Mesendoderm (in vitro differentiated cells): ENCODE data around the gene NPTX2.

Source experiments
- DNase-seq: peaks from one replicate; pipeline ENCODE4 v3.0.0; 2013
- H2AK5ac ChIP-seq: 2 replicates; pipeline ENCODE4 v1.6.1; 2013; ENCODE audit warnings: low read length, inconsistent platforms
- H2BK120ac ChIP-seq: 2 replicates; pipeline ENCODE4 v1.6.1; 2013; ENCODE audit warnings: low read depth, mild to moderate bottlenecking, low read length, moderate library complexity, mixed read lengths
- H2BK15ac ChIP-seq: replicated peaks from 2 replicates; pipeline ENCODE4 v1.6.1; 2013; ENCODE audit warnings: low read depth, mild to moderate bottlenecking, moderate library complexity
- H2BK5ac ChIP-seq: 2 replicates; pipeline ENCODE4 v1.6.1; 2013; ENCODE audit warnings: low read length, inconsistent platforms
- H3K18ac ChIP-seq: 2 replicates; pipeline ENCODE4 v1.6.1; 2013; ENCODE audit warnings: mild to moderate bottlenecking, low read length, mixed read lengths
- H3K23ac ChIP-seq: one replicate; pipeline ENCODE4 v1.6.1; 2013; ENCODE audit warnings: low read length
- H3K27ac ChIP-seq: 2 replicates; pipeline ENCODE4 v1.5.1; 2013; ENCODE audit warnings: low read depth, mild to moderate bottlenecking, inconsistent platforms, low read length, moderate library complexity
- H3K27me3 ChIP-seq: 2 replicates; pipeline ENCODE4 v1.6.1; 2013; ENCODE audit warnings: low read length, control low read depth, mild to moderate bottlenecking, inconsistent platforms; ENCODE audit not compliant: insufficient read depth, poor library complexity
- H3K36me3 ChIP-seq: 2 replicates; pipeline ENCODE4 v1.6.1; 2013; ENCODE audit warnings: low read length, inconsistent platforms; ENCODE audit not compliant: control insufficient read depth, insufficient read depth
- H3K4ac ChIP-seq: one replicate; pipeline ENCODE4 v1.6.1; 2013; ENCODE audit warnings: low read depth, mild to moderate bottlenecking, low read length, moderate library complexity
- H3K4me1 ChIP-seq: 2 replicates; pipeline ENCODE4 v1.6.1; 2013; ENCODE audit warnings: low read depth, low read length, inconsistent platforms; ENCODE audit not compliant: control insufficient read depth
- H3K4me2 ChIP-seq: 2 replicates; pipeline ENCODE4 v1.6.1; 2013; ENCODE audit warnings: low read length
- H3K4me3 ChIP-seq: 2 replicates; pipeline ENCODE4 v1.5.1; 2013; ENCODE audit warnings: mild to moderate bottlenecking, low read length
- H3K56ac ChIP-seq: one replicate; pipeline ENCODE4 v1.6.1; 2013; ENCODE audit warnings: low read length
- H3K79me1 ChIP-seq: 2 replicates; pipeline ENCODE4 v1.6.1; 2013; ENCODE audit warnings: low read length, inconsistent platforms
- H3K79me2 ChIP-seq: 2 replicates; pipeline ENCODE4 v1.6.1; 2013; ENCODE audit warnings: mild to moderate bottlenecking, low read length; ENCODE audit not compliant: control insufficient read depth, insufficient read depth
- H3K9ac ChIP-seq: 2 replicates; pipeline ENCODE4 v1.6.1; 2013; ENCODE audit warnings: low read length, inconsistent platforms
- H4K5ac ChIP-seq: one replicate; pipeline ENCODE4 v1.6.1; 2013; ENCODE audit warnings: low read length
- H4K8ac ChIP-seq: one replicate; pipeline ENCODE4 v1.6.1; 2013; ENCODE audit warnings: low read depth, mild to moderate bottlenecking, control low read depth, low read length, moderate library complexity
- WGBS: extraction: QIAGEN DNeasy Blood & Tissue Kit; methylation state at CpG from one replicate; pipeline ENCODE4 v1.1.7; 2013; ENCODE audit warnings: low lambda C conversion rate, missing lambda C conversion rate; ENCODE audit not compliant: insufficient coverage; ENCODE audit errors: extremely low coverage; 5-methylcytosine and 5-hydroxymethylcytosine counted together

Gene NPTX2

GRCh38 chr7:98669329-98670000, 52.4 kb downstream of the NPTX2 start:
- H4K5ac ChIP-seq: no peak overlapping the region
- H3K79me2 ChIP-seq: no peaks in the 10 kb centered on the region
- H3K4ac ChIP-seq: no peak overlapping the region
- H2BK15ac ChIP-seq: no peak overlapping the region
- no peaks in the 10 kb centered on the region for H3K79me1 ChIP-seq
- H2BK120ac ChIP-seq: no peak overlapping the region
- no peak overlapping the region for H4K8ac ChIP-seq
- no CpG with 5 or more reads among the region's 9 CpGs for WGBS
- H3K23ac ChIP-seq: no peak overlapping the region
- H3K18ac ChIP-seq: no peak overlapping the region
- no peaks in the 10 kb centered on the region for H3K27me3 ChIP-seq
- H3K4me2 ChIP-seq: no peak overlapping the region
- no peaks in the 10 kb centered on the region for H3K36me3 ChIP-seq
- no peak overlapping the region for H3K4me3 ChIP-seq
- no peak for DNase-seq
- H2AK5ac ChIP-seq: no peak overlapping the region
- no peaks in the 10 kb centered on the region for H3K4me1 ChIP-seq
- no peak overlapping the region for H3K27ac ChIP-seq
- H3K56ac ChIP-seq: no peak overlapping the region
- H2BK5ac ChIP-seq: no peak overlapping the region
- no peak overlapping the region for H3K9ac ChIP-seq

GRCh38 chr7:98670186-98670585, 53.1 kb downstream of the NPTX2 start:
- Histone ChIP-seq H3K4ac (no peak overlapping the region), H3K36me3 (no peaks in the 10 kb centered on the region), H3K4me2 (no peak overlapping the region), H2BK15ac (no peak overlapping the region), H3K18ac (no peak overlapping the region), H2BK120ac (no peak overlapping the region), H2BK5ac (no peak overlapping the region), H4K5ac (no peak overlapping the region), H3K56ac (no peak overlapping the region), H3K9ac (no peak overlapping the region), H4K8ac (no peak overlapping the region), H3K27ac (no peak overlapping the region), H3K23ac (no peak overlapping the region), H3K27me3 (no peaks in the 10 kb centered on the region), H2AK5ac (no peak overlapping the region), H3K4me3 (no peak overlapping the region), H3K79me1 (no peaks in the 10 kb centered on the region), H3K4me1 (no peaks in the 10 kb centered on the region), H3K79me2 (no peaks in the 10 kb centered on the region)
- DNase-seq: no peak
- no CpG with 5 or more reads among the region's 8 CpGs for WGBS

GRCh38 chr7:98671733-98672331, 54.7 kb downstream of the NPTX2 start:
- H3K23ac ChIP-seq: no peak overlapping the region
- H3K4me2 ChIP-seq: no peak overlapping the region
- H3K27me3 ChIP-seq: no peaks in the 10 kb centered on the region
- no peak overlapping the region for H3K27ac ChIP-seq
- H2AK5ac ChIP-seq: no peak overlapping the region
- H3K4me1 ChIP-seq: no peaks in the 10 kb centered on the region
- no peak overlapping the region for H3K18ac ChIP-seq
- no peak overlapping the region for H2BK15ac ChIP-seq
- no peak overlapping the region for H3K4ac ChIP-seq
- H4K8ac ChIP-seq: no peak overlapping the region
- no peak for DNase-seq
- no peaks in the 10 kb centered on the region for H3K36me3 ChIP-seq
- no peak overlapping the region for H2BK5ac ChIP-seq
- no peaks in the 10 kb centered on the region for H3K79me1 ChIP-seq
- H4K5ac ChIP-seq: no peak overlapping the region
- no peaks in the 10 kb centered on the region for H3K79me2 ChIP-seq
- WGBS: no CpG with 5 or more reads among the region's 2 CpGs
- no peak overlapping the region for H3K4me3 ChIP-seq
- no peak overlapping the region for H2BK120ac ChIP-seq
- H3K56ac ChIP-seq: no peak overlapping the region
- no peak overlapping the region for H3K9ac ChIP-seq

GRCh38 chr7:98674461-98674860, 57.4 kb downstream of the NPTX2 start:
- H3K18ac ChIP-seq: no peak overlapping the region
- no peak overlapping the region for H2AK5ac ChIP-seq
- H3K4me1 ChIP-seq: no peaks in the 10 kb centered on the region
- no peak overlapping the region for H2BK15ac ChIP-seq
- WGBS: no CpG with 5 or more reads among the region's 8 CpGs
- H4K8ac ChIP-seq: no peak overlapping the region
- no peak overlapping the region for H2BK120ac ChIP-seq
- no peak overlapping the region for H3K4ac ChIP-seq
- no peaks in the 10 kb centered on the region for H3K36me3 ChIP-seq
- H3K9ac ChIP-seq: no peak overlapping the region
- H3K4me2 ChIP-seq: no peak overlapping the region
- no peak overlapping the region for H3K4me3 ChIP-seq
- H3K23ac ChIP-seq: no peak overlapping the region
- H4K5ac ChIP-seq: no peak overlapping the region
- DNase-seq: no peak
- H2BK5ac ChIP-seq: no peak overlapping the region
- no peaks in the 10 kb centered on the region for H3K79me1 ChIP-seq
- H3K27ac ChIP-seq: no peak overlapping the region
- H3K79me2 ChIP-seq: no peaks in the 10 kb centered on the region
- no peak overlapping the region for H3K56ac ChIP-seq
- H3K27me3 ChIP-seq: no peaks in the 10 kb centered on the region

- no peak overlapping the region for H3K4ac ChIP-seq
- H3K79me1 ChIP-seq: no peaks in the 10 kb centered on the region
- H3K79me2 ChIP-seq: no peaks in the 10 kb centered on the region
- no peak overlapping the region for H2BK5ac ChIP-seq
- H3K27me3 ChIP-seq: no peaks in the 10 kb centered on the region
- H3K36me3 ChIP-seq: no peaks in the 10 kb centered on the region
- H3K23ac ChIP-seq: no peak overlapping the region
- H3K9ac ChIP-seq: no peak overlapping the region
- no peak overlapping the region for H3K18ac ChIP-seq
- no peak overlapping the region for H2BK120ac ChIP-seq
- H2AK5ac ChIP-seq: no peak overlapping the region
- H4K5ac ChIP-seq: no peak overlapping the region
- no peak overlapping the region for H3K4me3 ChIP-seq
- DNase-seq: no peak
- H3K4me2 ChIP-seq: no peak overlapping the region
- WGBS: no CpG with 5 or more reads among the region's 9 CpGs
- no peak overlapping the region for H3K27ac ChIP-seq
- H4K8ac ChIP-seq: no peak overlapping the region
- no peak overlapping the region for H3K56ac ChIP-seq
- no peaks in the 10 kb centered on the region for H3K4me1 ChIP-seq
- H2BK15ac ChIP-seq: no peak overlapping the region
Observed at GRCh38 chr7:98674881-98675280, 57.8 kb downstream of the NPTX2 start.

- Histone ChIP-seq H2BK5ac (no peak overlapping the region), H3K36me3 (no peaks in the 10 kb centered on the region), H3K4ac (no peak overlapping the region), H2BK120ac (no peak overlapping the region), H3K79me1 (no peaks in the 10 kb centered on the region), H2BK15ac (no peak overlapping the region), H4K5ac (no peak overlapping the region), H3K27ac (no peak overlapping the region), H3K18ac (no peak overlapping the region), H2AK5ac (no peak overlapping the region), H3K4me1 (no peaks in the 10 kb centered on the region), H3K4me2 (no peak overlapping the region), H3K27me3 (no peaks in the 10 kb centered on the region), H3K56ac (no peak overlapping the region), H4K8ac (no peak overlapping the region), H3K9ac (no peak overlapping the region), H3K4me3 (no peak overlapping the region), H3K23ac (no peak overlapping the region), H3K79me2 (no peaks in the 10 kb centered on the region)
- WGBS: no CpG with 5 or more reads among the region's 7 CpGs
- DNase-seq: no peak
Observed at GRCh38 chr7:98678215-98678614, 61.1 kb downstream of the NPTX2 start.
